GM12873 (cell line): ENCODE data around the gene SMARCB1.

Experiments
- TF ChIP-seq, protein P1 (sequence below): IDR thresholded peaks from 2 replicates; pipeline ENCODE4 v1.5.1; 2012; ENCODE audit warnings: low read depth, mild to moderate bottlenecking, moderate library complexity, low read length, control low read depth; ENCODE audit not compliant: insufficient read depth; ENCODE audit errors: missing control alignments

SMARCB1 gene

DNA sequence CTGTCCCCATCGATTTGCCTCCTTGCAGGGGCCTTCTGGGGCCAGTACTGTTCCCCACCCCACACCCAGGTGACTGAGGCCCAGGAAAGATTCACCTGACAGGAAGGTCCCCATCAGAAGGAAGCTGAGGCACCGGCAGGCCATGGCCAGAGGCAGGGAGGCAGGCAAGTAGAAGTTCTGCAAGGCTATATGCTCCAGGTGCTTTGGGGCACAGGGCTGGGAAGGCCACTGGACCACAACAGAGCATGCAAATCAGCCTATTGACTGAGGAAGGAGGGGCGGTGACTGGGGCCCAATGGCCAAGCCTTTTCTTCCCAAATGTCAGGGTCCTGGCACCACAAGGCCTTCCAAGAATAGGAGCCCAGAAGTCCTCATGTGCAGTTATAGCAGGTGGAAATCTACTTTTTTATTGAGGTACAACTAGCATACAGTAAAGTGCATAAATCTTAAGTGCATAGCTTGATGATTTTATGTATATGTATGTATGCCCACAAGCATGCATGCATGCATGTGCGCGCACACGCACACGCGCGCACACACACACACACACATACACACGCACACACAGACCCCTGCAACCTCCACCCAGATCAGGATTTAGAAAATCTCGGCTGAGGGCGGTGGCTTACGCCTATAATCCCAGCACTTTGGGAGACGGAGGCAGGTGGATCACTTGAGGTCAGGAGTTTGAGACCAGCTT, 32.4 kb upstream of the SMARCB1 start, which contains the start of gene VPREB3:
TSS of gene VPREB3 (minus strand) at position 206 of the 700 bp plus-strand sequence. CDS start at position 144, 62 bp downstream.
- TF ChIP-seq, protein P1, sequence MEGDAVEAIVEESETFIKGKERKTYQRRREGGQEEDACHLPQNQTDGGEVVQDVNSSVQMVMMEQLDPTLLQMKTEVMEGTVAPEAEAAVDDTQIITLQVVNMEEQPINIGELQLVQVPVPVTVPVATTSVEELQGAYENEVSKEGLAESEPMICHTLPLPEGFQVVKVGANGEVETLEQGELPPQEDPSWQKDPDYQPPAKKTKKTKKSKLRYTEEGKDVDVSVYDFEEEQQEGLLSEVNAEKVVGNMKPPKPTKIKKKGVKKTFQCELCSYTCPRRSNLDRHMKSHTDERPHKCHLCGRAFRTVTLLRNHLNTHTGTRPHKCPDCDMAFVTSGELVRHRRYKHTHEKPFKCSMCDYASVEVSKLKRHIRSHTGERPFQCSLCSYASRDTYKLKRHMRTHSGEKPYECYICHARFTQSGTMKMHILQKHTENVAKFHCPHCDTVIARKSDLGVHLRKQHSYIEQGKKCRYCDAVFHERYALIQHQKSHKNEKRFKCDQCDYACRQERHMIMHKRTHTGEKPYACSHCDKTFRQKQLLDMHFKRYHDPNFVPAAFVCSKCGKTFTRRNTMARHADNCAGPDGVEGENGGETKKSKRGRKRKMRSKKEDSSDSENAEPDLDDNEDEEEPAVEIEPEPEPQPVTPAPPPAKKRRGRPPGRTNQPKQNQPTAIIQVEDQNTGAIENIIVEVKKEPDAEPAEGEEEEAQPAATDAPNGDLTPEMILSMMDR: no peak

DNA sequence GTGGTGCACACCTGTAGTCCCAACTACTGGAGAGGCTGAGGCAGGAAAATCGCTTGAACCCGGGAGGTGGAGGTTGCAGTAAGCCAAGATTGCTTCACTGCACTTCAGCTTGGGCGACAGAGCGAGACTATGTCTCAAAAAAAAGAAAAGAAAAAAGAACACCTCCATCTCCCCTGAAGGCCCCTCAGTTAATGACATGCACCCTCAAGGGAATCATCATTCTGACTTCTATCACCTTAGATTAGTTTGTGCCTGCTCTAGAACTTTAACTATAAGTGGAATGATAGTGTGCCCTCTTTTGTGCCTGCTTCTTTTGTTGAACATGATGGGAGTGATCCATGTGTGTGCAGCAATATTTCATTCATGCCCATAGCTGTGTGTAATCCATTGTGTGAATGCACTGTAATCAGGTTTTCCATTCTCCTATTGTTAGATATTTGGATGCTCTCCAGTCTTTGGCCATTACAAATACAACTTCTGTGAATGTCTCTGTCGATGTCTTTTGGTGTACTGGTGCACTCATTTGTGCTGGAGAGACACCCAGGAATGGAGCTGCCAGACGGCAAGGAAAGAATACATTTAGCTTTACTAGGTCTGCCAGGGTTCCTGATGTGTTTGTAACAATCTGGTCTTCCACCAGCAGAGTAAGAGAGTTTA, 31.7 kb upstream of the SMARCB1 start:
- TF ChIP-seq, protein P1: no peak

GRCh38 chr22:23755711-23756110, 31.1 kb upstream of the SMARCB1 start:
- TF ChIP-seq, protein P1: no peak

GRCh38 chr22:23756891-23757290, 29.9 kb upstream of the SMARCB1 start:
- TF ChIP-seq, protein P1: no peak

DNA sequence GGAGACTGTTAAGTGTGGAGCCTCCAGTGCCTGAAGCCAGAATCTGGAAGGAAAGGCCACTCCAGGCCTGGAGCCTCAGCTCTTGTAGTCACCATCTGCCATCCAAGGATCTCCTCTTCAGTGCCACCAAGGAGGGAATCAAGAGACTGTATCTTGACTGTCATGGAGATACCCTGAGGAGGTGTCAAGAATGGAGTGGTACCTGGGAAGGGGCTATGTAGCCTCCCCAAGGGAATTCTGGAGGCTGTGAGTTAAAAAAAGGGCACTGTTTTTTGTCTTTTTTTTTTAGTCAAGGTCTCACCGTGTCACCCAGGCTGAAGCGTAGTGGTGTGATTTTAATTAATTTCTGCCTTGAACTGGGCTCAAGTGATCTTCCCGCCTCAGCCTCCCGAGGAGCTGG, 27.2 kb upstream of the SMARCB1 start:
- TF ChIP-seq, protein P1: no peak

DNA sequence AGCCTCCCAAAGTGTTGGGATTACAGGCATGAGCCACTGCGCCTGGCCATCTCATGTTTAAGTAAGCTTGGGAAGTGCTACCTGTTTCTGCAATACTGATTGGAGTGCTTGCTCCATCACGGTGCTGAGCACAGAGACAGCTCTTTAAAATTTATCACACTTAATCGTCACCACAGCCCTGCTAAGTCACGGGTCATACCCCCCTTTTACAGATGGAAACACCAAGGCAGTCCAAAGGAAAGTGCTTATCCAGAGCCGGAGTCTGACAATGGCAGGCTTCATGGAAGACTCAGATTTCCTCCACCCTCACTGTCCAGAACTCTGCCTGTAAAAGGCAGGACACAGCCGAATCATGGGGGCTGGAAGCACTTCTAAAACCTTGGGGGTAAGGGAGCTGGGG, 26.7 kb upstream of the SMARCB1 start:
- TF ChIP-seq, protein P1: no peak

- TF ChIP-seq, protein P1: no peak
Observed at GRCh38 chr22:23762842-23763578, 23.8 kb upstream of the SMARCB1 start, which contains the start of gene C22orf15. Gene C22orf15, plus strand, starts transcription at chr22:23762990. Its CDS starts 317 bp downstream, at chr22:23763307.
